ENCODE data around the gene ZHX3. TPM values are rescaled to one million over a fixed set of nuclear protein-coding genes. Genes with fewer than 3 reads are reported as not detected.
A peak's percentile ranks its signal among the peaks of the same experiment; 100 is the strongest.

Gene ZHX3
- total RNA-seq, 1 donor from 2014 or later: 14.5 TPM

DNA sequence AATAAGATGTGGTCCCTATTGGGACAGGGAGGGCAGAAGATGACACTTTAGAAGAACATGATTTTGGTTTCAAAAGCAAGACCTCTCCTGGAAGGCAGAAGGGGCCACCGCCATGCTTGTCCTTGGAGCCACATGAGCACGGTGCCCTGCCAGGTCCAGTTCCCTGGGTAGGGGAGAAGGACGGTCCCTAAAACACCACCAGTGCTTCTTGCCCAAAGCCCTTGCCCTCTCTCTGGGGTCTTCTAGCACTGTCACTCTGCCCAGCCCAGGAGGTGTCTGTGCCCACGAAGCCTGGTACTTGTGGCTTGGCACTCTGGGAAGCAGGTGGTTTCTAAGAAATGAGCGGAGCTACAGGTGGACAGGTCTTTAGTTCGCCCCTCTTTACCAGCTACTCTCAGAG is 134.1 kb downstream of the ZHX3 start:
- no peaks in the 10 kb centered on the region for H3K36me3 ChIP-seq (ENCODE audit: control insufficient read depth, insufficient read depth, low read length)
- DNase-seq (ENCODE audit: low read depth): no peak
- H3K27me3 ChIP-seq (ENCODE audit: control insufficient read depth, insufficient read depth, low read length): no peaks in the 10 kb centered on the region
- TF ChIP-seq, protein P1, sequence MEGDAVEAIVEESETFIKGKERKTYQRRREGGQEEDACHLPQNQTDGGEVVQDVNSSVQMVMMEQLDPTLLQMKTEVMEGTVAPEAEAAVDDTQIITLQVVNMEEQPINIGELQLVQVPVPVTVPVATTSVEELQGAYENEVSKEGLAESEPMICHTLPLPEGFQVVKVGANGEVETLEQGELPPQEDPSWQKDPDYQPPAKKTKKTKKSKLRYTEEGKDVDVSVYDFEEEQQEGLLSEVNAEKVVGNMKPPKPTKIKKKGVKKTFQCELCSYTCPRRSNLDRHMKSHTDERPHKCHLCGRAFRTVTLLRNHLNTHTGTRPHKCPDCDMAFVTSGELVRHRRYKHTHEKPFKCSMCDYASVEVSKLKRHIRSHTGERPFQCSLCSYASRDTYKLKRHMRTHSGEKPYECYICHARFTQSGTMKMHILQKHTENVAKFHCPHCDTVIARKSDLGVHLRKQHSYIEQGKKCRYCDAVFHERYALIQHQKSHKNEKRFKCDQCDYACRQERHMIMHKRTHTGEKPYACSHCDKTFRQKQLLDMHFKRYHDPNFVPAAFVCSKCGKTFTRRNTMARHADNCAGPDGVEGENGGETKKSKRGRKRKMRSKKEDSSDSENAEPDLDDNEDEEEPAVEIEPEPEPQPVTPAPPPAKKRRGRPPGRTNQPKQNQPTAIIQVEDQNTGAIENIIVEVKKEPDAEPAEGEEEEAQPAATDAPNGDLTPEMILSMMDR (IDR thresholded peaks at IDR 0.05; ENCODE audit: insufficient read depth, low read length, severe bottlenecking): no peak
- no peak for FAIRE-seq
- no peak overlapping the region for H3K4me3 ChIP-seq (ENCODE audit: low read depth, low read length)

GRCh38 chr20:41182296-41183212 is 135.0 kb downstream of the ZHX3 start:
- DNase-seq (ENCODE audit: low read depth): peak; percentile 38
- H3K36me3 ChIP-seq (ENCODE audit: control insufficient read depth, insufficient read depth, low read length): no peaks in the 10 kb centered on the region
- no peaks in the 10 kb centered on the region for H3K27me3 ChIP-seq (ENCODE audit: control insufficient read depth, insufficient read depth, low read length)
- TF ChIP-seq, protein P1 (IDR thresholded peaks at IDR 0.05; ENCODE audit: insufficient read depth, low read length, severe bottlenecking): no peak
- no peak for FAIRE-seq
- no peak overlapping the region for H3K4me3 ChIP-seq (ENCODE audit: low read depth, low read length)

- DNase-seq (ENCODE audit: low read depth): no peak
- no peak for FAIRE-seq
- Histone ChIP-seq H3K27me3 (ENCODE audit: control insufficient read depth, insufficient read depth, low read length) (no peaks in the 10 kb centered on the region), H3K36me3 (ENCODE audit: control insufficient read depth, insufficient read depth, low read length) (no peaks in the 10 kb centered on the region), H3K4me3 (ENCODE audit: low read depth, low read length) (no peak overlapping the region)
- TF ChIP-seq, protein P1 (IDR thresholded peaks at IDR 0.05; ENCODE audit: insufficient read depth, low read length, severe bottlenecking): no peak
These were observed 136.0 kb downstream of the ZHX3 start for GRCh38 chr20:41181567-41181966.

- peaks cover 2% of the 10 kb centered on the region for H3K36me3 ChIP-seq (ENCODE audit: control insufficient read depth, insufficient read depth, low read length)
- no peak for FAIRE-seq
- no peak overlapping the region for H3K4me3 ChIP-seq (ENCODE audit: low read depth, low read length)
- DNase-seq (ENCODE audit: low read depth): no peak
- no peaks in the 10 kb centered on the region for H3K27me3 ChIP-seq (ENCODE audit: control insufficient read depth, insufficient read depth, low read length)
- TF ChIP-seq, protein P1 (IDR thresholded peaks at IDR 0.05; ENCODE audit: insufficient read depth, low read length, severe bottlenecking): no peak
These were observed 136.8 kb downstream of the ZHX3 start for GRCh38 chr20:41180599-41181333.

GRCh38 chr20:41179961-41180360 is 137.6 kb downstream of the ZHX3 start:
- Histone ChIP-seq H3K27me3 (ENCODE audit: control insufficient read depth, insufficient read depth, low read length) (no peaks in the 10 kb centered on the region), H3K36me3 (ENCODE audit: control insufficient read depth, insufficient read depth, low read length) (peaks cover 2% of the 10 kb centered on the region), H3K4me3 (ENCODE audit: low read depth, low read length) (no peak overlapping the region)
- no peak for FAIRE-seq
- no peak for DNase-seq (ENCODE audit: low read depth)
- TF ChIP-seq, protein P1 (IDR thresholded peaks at IDR 0.05; ENCODE audit: insufficient read depth, low read length, severe bottlenecking): no peak
